ENCODE data around the gene ARMH3. TPM values are rescaled to one million over a fixed set of nuclear protein-coding genes. Genes with fewer than 3 reads are reported as not detected.
A peak's percentile ranks its signal among the peaks of the same experiment; 100 is the strongest.

ARMH3 gene
- total RNA-seq, 1 experiment from 2014 or later: 8.1 TPM

DNA sequence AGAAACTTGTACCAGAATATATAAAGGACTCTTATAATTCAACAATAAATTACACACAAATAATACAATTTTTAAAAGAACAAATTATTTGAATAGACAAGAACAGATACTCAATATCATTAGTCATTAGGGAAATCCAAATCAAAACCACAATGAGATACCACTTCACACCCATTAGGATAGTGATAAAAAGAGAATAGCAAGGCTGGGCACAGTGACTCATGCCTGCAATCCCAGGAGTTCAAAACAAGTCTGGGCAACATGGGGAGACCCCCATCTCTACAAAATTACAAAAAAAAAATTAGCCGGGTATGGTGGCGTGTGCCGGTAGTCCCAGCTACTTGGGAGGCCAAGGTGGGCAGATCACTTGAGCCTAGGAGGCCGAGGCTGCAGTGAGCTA is 160.2 kb downstream of the ARMH3 start:
- no peak for DNase-seq (ENCODE audit: low read depth)

DNA sequence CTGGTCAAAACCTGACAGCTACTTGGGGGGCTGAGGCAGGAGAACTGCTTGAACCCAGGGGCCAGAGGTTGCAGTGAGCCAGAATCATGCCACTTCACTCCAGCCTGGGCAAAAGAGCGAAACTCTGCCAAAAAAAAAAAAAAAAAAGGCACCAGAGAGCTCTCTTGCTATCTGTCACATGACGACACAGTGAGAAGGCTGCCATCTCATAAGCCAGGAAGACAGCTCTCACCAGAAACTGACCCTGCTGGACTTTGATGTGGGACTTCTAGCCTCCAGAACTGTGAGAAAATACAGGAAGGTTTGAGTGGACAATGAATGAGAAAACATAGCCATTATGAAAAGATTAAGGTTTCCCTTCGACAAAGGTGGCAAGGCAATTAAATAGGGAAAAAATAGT is 161.2 kb downstream of the ARMH3 start:
- DNase-seq (ENCODE audit: low read depth): no peak

GRCh38 chr10:101894266-101894665 is 161.7 kb downstream of the ARMH3 start:
- no peak for DNase-seq (ENCODE audit: low read depth)

DNA sequence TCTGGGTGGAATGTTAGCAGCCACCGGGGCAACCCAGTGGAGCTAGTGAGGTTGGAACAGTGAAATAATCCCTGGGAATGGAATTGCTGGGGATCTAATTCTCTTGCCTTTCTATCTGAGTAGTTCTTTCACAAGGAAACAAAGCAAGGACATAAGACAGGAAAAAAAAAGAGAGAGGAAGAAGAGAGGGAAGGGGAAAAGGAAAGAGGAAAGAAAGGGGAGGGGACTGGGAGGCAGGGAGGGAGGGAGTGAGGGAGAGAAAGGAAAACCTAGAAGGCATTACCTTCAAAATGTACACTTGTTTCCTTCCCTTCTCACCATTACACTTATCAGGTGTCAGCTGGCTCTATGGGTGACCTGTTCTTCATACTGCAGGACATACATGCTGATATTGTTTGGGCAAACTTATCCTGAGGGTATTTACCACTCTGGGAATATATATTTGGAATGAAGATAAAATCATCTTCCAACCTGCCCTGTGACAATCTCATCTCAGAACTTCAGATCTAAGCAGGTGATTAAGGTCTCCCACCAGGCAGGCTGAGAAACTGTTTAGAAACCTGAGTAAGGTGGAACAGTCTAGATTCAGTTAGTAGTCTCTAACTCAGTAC is 162.4 kb downstream of the ARMH3 start:
- no peak for DNase-seq (ENCODE audit: low read depth)

DNA sequence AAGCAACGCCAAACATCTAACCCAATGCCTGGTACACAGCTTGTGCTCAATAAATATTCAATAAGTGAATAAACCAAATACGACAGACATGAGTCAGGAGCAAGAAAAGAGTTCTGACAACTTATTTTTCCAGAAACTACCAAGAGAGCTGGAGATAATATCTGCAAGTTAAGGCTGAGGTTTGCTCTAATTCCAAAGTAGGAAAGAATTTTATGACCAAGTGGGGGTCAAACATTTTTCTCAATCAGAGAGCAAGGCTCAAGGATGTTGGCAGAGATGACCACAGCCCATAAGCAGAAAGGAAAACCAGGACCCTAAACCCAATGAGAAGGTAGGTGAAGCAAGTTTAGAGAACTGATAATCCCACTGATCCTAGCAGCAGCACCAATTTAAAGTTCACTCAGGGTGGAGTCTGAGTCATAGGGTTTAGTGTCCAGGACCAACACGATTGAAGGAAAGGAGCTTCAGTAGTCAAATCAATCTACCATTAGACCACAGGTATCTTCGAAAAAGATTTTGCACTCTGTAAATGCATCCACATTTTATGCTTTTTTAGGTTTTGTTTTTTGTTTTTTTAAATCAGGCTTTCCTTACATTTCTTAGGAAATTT is 163.1 kb downstream of the ARMH3 start:
- peak; percentile 12 for DNase-seq (ENCODE audit: low read depth)

- peak; percentile 72 for DNase-seq (ENCODE audit: low read depth)
Observed at GRCh38 chr10:101889256-101890210, 166.4 kb downstream of the ARMH3 start.

DNA sequence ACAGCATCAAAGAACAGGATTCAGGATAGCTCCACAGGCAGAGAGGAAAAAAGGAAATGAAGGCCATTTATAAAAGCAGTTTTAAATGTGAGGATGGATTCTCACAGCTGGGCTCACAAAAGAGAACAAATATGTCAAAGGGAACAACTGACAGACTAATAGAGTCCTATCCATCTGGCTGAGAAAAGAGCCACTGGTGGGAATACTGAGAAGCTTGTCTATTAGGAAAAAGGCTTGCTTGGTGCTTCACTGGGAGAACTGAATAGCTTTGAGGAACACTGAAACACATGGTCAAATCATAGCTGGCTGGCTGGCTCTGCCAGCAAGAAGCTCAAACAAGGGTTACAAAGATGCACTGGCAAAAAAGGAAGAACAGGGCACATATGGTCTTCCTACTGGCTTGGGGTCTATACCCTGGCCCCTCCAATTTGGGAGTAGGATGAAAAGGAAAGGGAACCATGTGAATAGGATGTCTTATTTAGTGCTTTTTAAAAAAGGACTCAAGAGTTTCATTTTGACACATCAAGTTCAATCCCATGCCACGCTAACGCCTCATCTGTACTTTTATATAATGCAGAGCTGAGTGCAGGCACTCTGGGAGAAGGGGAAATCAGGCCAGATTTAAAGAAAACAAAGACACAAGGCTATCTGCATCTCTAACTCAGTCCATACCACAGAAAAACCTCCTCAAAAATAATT is 167.6 kb downstream of the ARMH3 start:
- DNase-seq (ENCODE audit: low read depth): no peak

DNA sequence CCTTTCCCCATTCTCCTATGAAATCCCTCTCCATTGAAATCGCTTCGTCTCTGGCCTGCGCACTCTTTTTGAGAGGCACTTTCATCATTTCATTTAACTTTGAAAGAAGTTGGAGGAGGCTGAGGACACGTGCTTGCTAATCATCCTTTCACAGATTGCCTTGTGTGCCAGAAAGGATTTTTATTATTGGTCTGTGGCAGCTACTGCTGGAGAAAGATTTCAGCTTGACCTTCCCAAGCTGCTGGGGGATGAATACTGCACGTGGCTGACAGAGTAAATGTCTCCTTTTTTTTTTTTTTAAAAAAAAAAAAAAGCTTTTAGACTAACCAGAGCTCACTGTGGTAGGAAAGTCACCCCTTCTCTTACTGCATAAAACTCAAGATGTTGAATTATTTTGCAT is 168.2 kb downstream of the ARMH3 start:
- DNase-seq (ENCODE audit: low read depth): no peak

DNA sequence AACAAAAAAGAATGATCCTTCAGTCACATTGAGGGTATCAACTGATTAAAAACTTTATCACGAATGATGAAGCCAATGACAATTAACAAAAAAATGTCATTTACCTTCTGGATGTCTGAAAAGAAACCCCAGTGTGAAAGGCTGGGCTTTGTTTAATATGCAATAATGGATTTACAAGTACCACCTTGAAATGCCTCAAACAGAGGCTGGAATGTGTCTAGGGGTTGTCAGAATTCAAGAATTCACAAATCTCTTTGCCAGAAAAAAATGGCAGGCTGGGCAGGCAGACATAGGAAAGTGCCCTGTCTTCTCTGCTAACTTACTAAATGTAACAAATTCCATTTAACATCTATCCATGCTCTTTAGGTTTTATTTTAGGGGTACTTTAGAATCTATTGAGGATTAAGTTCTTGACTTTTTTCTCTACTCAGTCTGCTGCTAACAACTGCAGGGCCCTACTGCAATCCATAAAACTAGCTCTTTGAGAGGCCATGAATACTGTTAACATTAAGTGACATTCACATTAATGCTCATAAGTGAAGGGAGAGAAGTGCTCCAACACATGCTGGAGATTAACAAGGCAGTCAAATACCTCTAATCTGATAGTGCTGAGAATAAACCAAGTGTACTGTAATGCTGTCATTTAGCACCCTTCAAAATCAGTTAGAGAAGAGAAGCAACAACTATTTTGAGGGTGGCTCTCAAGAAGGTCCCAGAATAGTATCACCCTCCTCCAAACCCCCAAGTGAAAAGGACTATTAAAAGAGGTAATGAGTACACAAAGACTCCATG is 169.3 kb downstream of the ARMH3 start:
- DNase-seq (ENCODE audit: low read depth): no peak

- no peak for DNase-seq (ENCODE audit: low read depth)
Observed at GRCh38 chr10:101881036-101881774, 174.8 kb downstream of the ARMH3 start.

DNA sequence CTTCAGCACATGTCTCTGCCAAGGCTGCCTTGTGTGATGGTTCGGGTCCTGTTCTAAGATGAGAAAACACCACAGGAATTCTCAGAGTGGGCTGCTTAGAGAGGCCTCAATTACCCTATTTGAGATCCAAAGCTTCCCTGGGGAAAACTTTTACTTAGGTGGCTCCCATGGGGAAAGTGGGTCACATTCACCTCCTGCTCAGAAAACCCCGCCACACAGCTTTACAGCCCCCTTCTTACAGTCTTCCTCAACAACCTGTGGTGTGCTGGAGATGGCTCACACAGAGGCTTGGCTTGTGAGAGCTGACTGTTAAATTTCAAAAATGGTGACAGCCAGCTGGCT is 175.8 kb downstream of the ARMH3 start:
- DNase-seq (ENCODE audit: low read depth): no peak

GRCh38 chr10:101879456-101880231 is 176.3 kb downstream of the ARMH3 start:
- DNase-seq (ENCODE audit: low read depth): peak; percentile 71

GRCh38 chr10:101878869-101879268 is 177.1 kb downstream of the ARMH3 start:
- DNase-seq (ENCODE audit: low read depth): no peak

DNA sequence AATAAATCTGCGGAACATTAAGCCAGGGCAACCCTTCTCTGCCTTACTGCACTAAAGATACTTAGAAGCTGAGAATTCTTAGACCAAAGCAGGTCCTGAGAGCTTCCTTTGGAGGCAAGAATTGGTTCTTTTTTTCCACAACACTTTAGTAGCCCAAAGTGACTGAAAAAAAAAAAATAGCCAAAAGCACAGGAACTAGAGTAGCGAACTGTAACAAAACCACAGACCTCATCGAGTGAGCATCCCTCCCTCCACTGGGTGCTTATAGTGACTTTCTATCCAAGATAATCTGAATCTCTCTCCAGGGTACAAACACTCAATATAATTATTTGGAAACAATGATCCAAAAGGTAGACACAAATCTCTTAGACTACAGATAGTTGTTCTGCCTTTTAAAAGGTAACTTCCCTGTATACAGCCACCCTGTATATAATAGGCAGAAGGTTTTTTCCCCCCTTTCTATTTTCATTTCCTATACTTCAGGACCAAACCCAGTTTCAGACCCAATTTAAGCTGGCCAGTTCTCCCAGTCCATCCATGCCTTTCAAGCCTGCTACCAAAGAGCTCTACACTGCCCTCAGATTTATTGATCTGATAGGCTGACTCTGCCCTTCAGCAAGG is 180.8 kb downstream of the ARMH3 start:
- no peak for DNase-seq (ENCODE audit: low read depth)

GRCh38 chr10:101874252-101874651 is 181.7 kb downstream of the ARMH3 start:
- no peak for DNase-seq (ENCODE audit: low read depth)

GRCh38 chr10:101867931-101868330 is 188.0 kb downstream of the ARMH3 start:
- DNase-seq (ENCODE audit: low read depth): no peak

- DNase-seq (ENCODE audit: low read depth): no peak
Observed at GRCh38 chr10:101859530-101859929, 196.4 kb downstream of the ARMH3 start.

DNA sequence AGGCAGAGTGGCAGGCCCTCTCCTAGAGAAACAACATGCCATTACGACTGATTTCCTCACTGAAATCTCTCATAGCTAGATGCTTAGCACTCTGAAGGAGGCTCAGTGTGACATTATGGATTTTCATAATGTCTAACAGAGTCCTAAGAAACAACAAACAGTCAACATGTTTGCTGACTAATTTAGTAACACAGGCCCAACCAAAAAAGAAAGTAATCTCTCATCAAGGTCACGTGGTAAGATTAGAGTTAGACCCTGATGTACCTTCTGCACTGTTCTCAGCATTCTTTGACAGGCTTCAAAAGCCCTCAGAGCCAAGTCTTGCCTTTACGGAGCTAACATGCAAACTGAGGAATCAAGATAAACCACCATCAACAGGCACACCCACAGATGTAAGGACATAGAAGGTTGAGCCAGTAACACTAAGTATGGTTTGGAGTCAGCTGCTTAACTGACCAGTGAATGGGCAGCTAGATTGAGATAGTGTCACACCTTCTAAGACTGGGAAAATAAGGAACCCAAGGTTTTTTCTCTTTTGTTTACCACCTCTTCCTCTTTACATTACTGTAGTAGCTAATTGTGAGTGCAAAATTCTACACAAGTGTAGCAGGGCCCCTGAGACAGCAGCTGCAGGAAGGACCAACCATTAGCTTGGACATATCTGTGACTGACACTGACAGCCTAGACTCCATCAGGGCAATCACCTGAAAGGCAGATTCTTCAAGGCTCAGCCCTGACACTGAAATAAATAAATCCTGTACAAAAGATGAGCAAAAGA is 197.1 kb downstream of the ARMH3 start:
- no peak for DNase-seq (ENCODE audit: low read depth)

All from LHCN-M2 (cell line).